ENCODE data around the gene CETP. TPM values are rescaled to one million over a fixed set of nuclear protein-coding genes. Genes with fewer than 3 reads are reported as not detected.

The CETP gene
- total RNA-seq, 6 experiments from 2014 or later: not detected

GRCh38 chr16:56977216-56977615 is 15.5 kb downstream of the CETP start:
- Mint-ChIP-seq H3K4me1 (ENCODE audit: low read depth) (no peaks in the 10 kb centered on the region), H3K4me3 (no peak overlapping the region), H3K27ac (no peak overlapping the region), H3K27me3 (ENCODE audit: insufficient read depth) (peaks cover 2% of the 10 kb centered on the region), H3K9me3 (no peaks in the 10 kb centered on the region), H3K36me3 (ENCODE audit: low read depth) (0 out of 2 replicates have a peak, but pooled peaks cover 1% of the 10 kb centered on the region)
- TF ChIP-seq, protein P1, sequence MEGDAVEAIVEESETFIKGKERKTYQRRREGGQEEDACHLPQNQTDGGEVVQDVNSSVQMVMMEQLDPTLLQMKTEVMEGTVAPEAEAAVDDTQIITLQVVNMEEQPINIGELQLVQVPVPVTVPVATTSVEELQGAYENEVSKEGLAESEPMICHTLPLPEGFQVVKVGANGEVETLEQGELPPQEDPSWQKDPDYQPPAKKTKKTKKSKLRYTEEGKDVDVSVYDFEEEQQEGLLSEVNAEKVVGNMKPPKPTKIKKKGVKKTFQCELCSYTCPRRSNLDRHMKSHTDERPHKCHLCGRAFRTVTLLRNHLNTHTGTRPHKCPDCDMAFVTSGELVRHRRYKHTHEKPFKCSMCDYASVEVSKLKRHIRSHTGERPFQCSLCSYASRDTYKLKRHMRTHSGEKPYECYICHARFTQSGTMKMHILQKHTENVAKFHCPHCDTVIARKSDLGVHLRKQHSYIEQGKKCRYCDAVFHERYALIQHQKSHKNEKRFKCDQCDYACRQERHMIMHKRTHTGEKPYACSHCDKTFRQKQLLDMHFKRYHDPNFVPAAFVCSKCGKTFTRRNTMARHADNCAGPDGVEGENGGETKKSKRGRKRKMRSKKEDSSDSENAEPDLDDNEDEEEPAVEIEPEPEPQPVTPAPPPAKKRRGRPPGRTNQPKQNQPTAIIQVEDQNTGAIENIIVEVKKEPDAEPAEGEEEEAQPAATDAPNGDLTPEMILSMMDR (IDR thresholded peaks at IDR 0.05): no peak
- DNase-seq: no peak

GRCh38 chr16:56977823-56978430 is 16.2 kb downstream of the CETP start:
- no peak overlapping the region for H3K27ac Mint-ChIP-seq
- H3K9me3 Mint-ChIP-seq: no peaks in the 10 kb centered on the region
- TF ChIP-seq, protein P1 (IDR thresholded peaks at IDR 0.05): no peak
- peaks cover 2% of the 10 kb centered on the region for H3K27me3 Mint-ChIP-seq (ENCODE audit: insufficient read depth)
- H3K4me3 Mint-ChIP-seq: no peak overlapping the region
- DNase-seq: no peak
- 0 out of 2 replicates have a peak, but pooled peaks cover 7% of the 10 kb centered on the region for H3K36me3 Mint-ChIP-seq (ENCODE audit: low read depth)
- no peaks in the 10 kb centered on the region for H3K4me1 Mint-ChIP-seq (ENCODE audit: low read depth)

GRCh38 chr16:56980201-56980535 is 18.4 kb downstream of the CETP start:
- Mint-ChIP-seq H3K27me3 (ENCODE audit: insufficient read depth) (peaks cover 2% of the 10 kb centered on the region), H3K4me1 (ENCODE audit: low read depth) (peaks cover 8% of the 10 kb centered on the region)

DNA sequence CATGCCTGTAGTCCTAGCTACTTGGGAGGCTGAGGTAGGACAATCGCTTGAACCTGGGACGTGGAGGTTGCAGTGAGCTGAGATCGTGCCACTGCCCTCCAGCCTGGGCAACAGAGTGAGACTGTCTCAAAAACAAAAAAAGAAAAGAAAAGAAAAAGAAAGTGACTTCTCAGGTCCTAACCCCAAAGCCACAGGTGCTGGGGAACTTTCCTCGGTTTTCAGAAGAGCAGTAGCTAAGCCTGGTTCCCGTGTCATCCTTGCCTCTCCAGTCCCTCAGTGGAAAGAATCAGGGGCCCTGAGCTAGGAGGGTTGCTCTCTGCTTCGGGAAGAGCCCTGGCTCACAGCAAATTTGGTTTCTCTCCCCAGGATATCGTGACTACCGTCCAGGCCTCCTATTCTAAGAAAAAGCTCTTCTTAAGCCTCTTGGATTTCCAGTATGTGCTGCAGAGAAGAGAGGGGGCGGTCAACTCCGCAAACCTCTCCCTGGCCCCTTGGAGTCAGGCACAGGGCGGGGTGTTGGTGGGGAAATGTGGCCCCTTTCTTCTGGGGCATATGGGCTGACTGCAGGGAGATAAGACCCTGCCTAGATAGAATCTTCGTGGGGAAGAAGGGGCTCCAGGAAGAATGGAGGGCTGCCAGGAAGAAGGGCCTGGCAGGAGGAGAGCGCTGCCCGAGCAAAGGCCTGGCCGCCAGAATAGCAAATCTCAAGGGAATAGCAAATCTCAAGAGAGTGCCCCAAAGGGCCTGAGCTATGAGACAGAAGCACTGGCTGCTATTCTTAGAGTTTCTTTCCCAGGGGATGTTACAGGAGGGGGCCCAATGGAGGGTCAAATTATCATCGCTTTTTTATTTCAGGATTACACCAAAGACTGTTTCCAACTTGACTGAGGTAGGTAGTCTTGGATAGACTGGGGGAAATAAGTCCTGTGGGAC is 19.3 kb downstream of the CETP start:
- TF ChIP-seq, protein P1 (IDR thresholded peaks at IDR 0.05): no peak
- Mint-ChIP-seq H3K27ac (no peak overlapping the region), H3K4me3 (no peak overlapping the region), H3K4me1 (ENCODE audit: low read depth) (peaks cover 17% of the 10 kb centered on the region), H3K27me3 (ENCODE audit: insufficient read depth) (no peaks in the 10 kb centered on the region; the same call in 1 of the 2 replicates), H3K36me3 (ENCODE audit: low read depth) (0 out of 2 replicates have a peak, but pooled peaks cover 7% of the 10 kb centered on the region), H3K9me3 (no peaks in the 10 kb centered on the region)
- no peak for DNase-seq

More at GRCh38 chr16:56980201-56980535, 18.4 kb downstream of the CETP start:
- TF ChIP-seq, protein P1 (IDR thresholded peaks at IDR 0.05): no peak
- Mint-ChIP-seq H3K27ac (no peak overlapping the region), H3K36me3 (ENCODE audit: low read depth) (0 out of 2 replicates have a peak, but pooled peaks cover 7% of the 10 kb centered on the region), H3K9me3 (no peaks in the 10 kb centered on the region), H3K4me3 (no peak overlapping the region)
- no peak for DNase-seq

DNA sequence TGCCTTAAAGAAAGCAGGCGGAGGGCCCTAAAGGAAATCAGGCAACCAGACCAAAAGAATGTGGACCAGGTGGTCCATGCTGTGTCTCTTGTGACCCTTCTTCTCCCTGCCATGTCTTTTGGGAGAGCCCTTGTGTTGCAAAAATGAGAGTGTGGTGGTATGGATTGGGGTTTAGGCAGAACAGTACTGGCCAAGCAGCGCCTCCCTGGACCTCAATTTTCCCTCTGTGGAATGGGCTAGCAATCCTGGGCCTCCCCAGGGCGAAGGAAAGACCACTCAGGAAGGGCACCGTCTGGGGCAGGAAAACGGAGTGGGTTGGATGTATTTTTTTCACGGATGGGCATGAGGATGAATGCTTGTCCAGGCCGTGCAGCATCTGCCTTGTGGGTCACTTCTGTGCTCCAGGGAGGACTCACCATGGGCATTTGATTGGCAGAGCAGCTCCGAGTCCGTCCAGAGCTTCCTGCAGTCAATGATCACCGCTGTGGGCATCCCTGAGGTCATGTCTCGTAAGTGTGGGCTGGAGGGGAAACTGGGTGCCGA is 20.1 kb downstream of the CETP start:
- Mint-ChIP-seq H3K9me3 (no peaks in the 10 kb centered on the region), H3K4me1 (ENCODE audit: low read depth) (peaks cover 19% of the 10 kb centered on the region)

More for the DNA sequence above, 20.1 kb downstream of the CETP start:
- Mint-ChIP-seq H3K36me3 (ENCODE audit: low read depth) (0 out of 2 replicates have a peak, but pooled peaks cover 7% of the 10 kb centered on the region), H3K27me3 (ENCODE audit: insufficient read depth) (no peaks in the 10 kb centered on the region; the same call in 1 of the 2 replicates), H3K4me3 (no peak overlapping the region), H3K27ac (no peak overlapping the region)
- TF ChIP-seq, protein P1 (IDR thresholded peaks at IDR 0.05): no peak
- no peak for DNase-seq

All from HFFc6 (cell line).